Duodenal mucosa (tissue), 2 donors: ENCODE results near the gene ZNF655.
A peak's percentile ranks its signal among the peaks of the same experiment; 100 is the strongest.
"Not testable (repeated sequence)": the region's sequence is repeated elsewhere in the genome, so short reads cannot be mapped to it uniquely, and the experiment has no call there.

Experiments used
- H3K27ac ChIP-seq: one replicate; pipeline ENCODE4 v1.7.0; 2013; ENCODE audit warnings: low read depth, low read length
- H3K27me3 ChIP-seq, 2 donors: one replicate each; pipeline ENCODE4 v1.7.0; 2013; ENCODE audit warnings: low read length in 2 of 2, control low read depth in 1 of 2; ENCODE audit not compliant: insufficient read depth in 2 of 2, control insufficient read depth in 1 of 2
- H3K36me3 ChIP-seq, 2 donors: one replicate each; pipeline ENCODE4 v1.7.0; 2013; ENCODE audit warnings: low read length in 2 of 2, control low read depth in 1 of 2; ENCODE audit not compliant: insufficient read depth in 2 of 2, control insufficient read depth in 1 of 2
- H3K4me1 ChIP-seq, 2 donors: one replicate each; pipeline ENCODE4 v1.7.0; 2013; ENCODE audit warnings: low read length in 2 of 2, control low read depth in 1 of 2; ENCODE audit not compliant: insufficient read depth in 2 of 2, control insufficient read depth in 1 of 2
- H3K4me3 ChIP-seq, 2 donors: one replicate each; pipeline ENCODE4 v1.7.0; 2013; ENCODE audit warnings: low read length in 2 of 2, low read depth in 1 of 2
- H3K9ac ChIP-seq, 2 donors: one replicate each; pipeline ENCODE4 v1.7.0; 2013; ENCODE audit warnings: low read length in 2 of 2, low read depth in 1 of 2
- H3K9me3 ChIP-seq, 2 donors: one replicate each; pipeline ENCODE4 v1.7.0; 2013; ENCODE audit warnings: low read length in 2 of 2, control low read depth in 1 of 2; ENCODE audit not compliant: control insufficient read depth in 1 of 2

ZNF655 gene

DNA sequence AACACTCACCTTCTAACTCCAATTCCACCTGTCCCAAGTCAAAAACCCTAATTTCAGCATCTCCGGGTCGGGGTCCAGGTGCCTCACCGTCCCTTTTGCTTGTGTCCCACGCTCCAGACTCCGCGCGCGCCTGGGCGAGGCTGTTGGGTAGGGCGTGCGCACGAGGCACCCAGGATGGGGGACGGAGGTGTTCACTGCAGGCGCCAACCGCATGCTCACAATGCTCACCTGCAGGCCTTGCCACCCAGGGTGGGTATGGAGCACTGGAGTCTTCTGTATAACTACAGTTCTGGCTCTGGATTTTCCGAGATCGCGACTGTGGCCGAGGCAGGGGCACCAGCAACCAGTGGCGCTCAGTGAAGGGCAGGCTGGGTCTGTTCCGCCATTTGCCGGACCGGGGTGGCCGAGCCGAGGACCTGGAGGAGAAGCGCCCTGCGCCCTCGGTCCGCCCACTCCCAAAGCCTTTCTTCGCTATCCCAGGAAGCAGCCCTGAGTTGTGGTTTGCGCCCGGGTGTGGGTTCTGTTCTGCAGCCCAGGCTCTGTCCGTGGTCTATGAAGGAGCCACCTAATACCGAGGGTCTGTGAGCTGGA is 15.3 kb upstream of the ZNF655 start:
- H3K9ac ChIP-seq = no peak overlapping the region
- no peaks in the 10 kb centered on the region for H3K27me3 ChIP-seq
- peaks cover 25 to 35% of the 10 kb centered on the region in 2 donors for H3K9me3 ChIP-seq
- H3K27ac ChIP-seq = no peak overlapping the region
- no peaks in the 10 kb centered on the region for H3K4me1 ChIP-seq
- peaks cover 10 to 12% of the 10 kb centered on the region in 2 donors for H3K36me3 ChIP-seq
- no peak overlapping the region for H3K4me3 ChIP-seq

DNA sequence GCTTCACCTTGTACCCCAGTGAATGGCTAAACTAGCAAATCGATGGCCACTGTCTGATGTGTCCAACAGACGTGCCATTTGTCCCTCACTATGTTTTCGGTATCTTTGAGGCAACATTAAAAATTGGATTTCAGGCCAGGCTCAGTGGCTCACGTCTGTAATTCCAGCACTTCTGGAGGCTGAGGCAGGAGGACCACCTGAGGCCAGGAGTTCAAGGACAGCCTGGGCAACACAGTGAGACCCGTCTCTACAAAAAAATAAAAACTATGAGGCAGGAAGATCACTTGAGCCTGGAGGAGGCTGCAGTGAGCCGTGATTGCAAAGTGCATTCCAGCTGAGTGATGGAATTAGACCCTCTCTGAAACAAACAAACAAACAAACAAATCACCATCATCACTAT is 14.5 kb upstream of the ZNF655 start:
- H3K36me3 ChIP-seq = peaks cover 14 to 16% of the 10 kb centered on the region in 2 donors
- H3K9me3 ChIP-seq = peaks cover 27 to 28% of the 10 kb centered on the region in 2 donors
- no peak overlapping the region for H3K9ac ChIP-seq
- H3K4me3 ChIP-seq = no peak overlapping the region
- no peaks in the 10 kb centered on the region for H3K27me3 ChIP-seq
- no peaks in the 10 kb centered on the region for H3K4me1 ChIP-seq
- no peak overlapping the region for H3K27ac ChIP-seq

DNA sequence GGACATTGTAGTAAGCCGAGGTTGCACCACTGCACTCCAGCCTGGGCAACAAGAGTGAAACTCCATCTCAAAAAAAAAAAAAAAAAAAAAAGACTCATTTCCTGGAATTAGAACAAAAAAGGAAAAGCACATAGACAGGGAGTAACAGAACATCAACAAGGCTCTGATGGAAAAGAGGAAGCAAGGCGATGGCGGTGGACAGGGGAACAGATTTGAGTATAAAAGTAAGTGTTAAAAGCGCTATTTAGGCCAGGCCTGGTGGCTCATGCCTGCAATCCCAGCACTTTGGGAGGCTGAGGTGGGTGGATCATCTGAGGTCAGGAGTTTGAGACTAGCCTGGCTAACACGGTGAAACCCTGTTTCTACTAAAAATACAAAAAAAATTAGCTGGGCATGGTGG is 13.1 kb upstream of the ZNF655 start:
- Histone ChIP-seq H3K36me3 (peaks cover 14 to 16% of the 10 kb centered on the region in 2 donors), H3K9me3 (peaks cover 14 to 27% of the 10 kb centered on the region in 2 donors)
- H3K9ac ChIP-seq, H3K27ac ChIP-seq, H3K4me3 ChIP-seq, H3K4me1 ChIP-seq, H3K27me3 ChIP-seq: not testable (repeated sequence)

DNA sequence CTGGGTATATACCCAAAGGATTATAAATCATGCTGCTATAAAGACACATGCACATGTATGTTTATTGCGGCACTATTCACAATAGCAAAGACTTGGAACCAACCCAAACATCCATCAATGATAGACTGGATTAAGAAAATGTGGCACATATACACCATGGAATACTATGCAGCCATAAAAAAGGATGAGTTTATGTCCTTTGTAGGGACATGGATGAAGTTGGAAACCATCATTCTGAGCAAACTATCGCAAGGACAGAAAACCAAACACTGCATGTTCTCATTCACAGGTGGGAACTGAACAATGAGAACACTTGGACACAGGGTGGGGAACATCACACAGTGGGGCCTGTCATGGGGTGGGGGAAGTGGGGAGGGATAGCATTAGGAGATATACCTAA is 8.9 kb upstream of the ZNF655 start:
- H3K36me3 ChIP-seq = peaks cover 13 to 18% of the 10 kb centered on the region in 2 donors
- not testable (repeated sequence) for H3K9ac ChIP-seq, H3K27ac ChIP-seq, H3K4me3 ChIP-seq, H3K27me3 ChIP-seq
- H3K9me3 ChIP-seq = peaks cover 0 to 11% of the 10 kb centered on the region in 2 donors
- H3K4me1 ChIP-seq = peaks cover 10 to 15% of the 10 kb centered on the region in 2 donors

DNA sequence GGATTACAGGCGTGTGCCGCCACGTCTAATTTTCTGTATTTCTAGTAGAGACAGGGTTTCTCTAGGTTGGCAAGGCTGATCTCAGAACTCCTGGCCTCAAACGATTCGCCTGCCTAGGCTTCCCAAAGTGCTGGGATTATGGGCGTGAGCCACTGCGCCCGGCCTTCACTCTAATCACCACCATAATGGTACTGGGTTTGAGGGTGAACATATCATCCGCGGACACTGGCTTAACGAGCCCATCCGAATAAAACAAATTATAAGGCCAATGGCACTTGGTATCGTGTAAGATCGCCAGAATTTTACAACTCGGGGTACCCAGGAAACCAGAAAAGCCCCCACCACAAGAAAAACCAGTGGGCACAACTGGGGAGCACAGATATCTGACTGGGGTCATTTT is 7.1 kb upstream of the ZNF655 start:
- peaks cover 0 to 11% of the 10 kb centered on the region in 2 donors for H3K9me3 ChIP-seq
- peaks cover 16 to 18% of the 10 kb centered on the region in 2 donors for H3K36me3 ChIP-seq
- H3K9ac ChIP-seq = peak overlapping the region; percentile 94 to 100
- peaks cover 13 to 15% of the 10 kb centered on the region in 2 donors for H3K4me1 ChIP-seq
- H3K27me3 ChIP-seq = no peaks in the 10 kb centered on the region
- peak overlapping the region; percentile 55 for H3K27ac ChIP-seq
- H3K4me3 ChIP-seq = peak overlapping the region; percentile 99

DNA sequence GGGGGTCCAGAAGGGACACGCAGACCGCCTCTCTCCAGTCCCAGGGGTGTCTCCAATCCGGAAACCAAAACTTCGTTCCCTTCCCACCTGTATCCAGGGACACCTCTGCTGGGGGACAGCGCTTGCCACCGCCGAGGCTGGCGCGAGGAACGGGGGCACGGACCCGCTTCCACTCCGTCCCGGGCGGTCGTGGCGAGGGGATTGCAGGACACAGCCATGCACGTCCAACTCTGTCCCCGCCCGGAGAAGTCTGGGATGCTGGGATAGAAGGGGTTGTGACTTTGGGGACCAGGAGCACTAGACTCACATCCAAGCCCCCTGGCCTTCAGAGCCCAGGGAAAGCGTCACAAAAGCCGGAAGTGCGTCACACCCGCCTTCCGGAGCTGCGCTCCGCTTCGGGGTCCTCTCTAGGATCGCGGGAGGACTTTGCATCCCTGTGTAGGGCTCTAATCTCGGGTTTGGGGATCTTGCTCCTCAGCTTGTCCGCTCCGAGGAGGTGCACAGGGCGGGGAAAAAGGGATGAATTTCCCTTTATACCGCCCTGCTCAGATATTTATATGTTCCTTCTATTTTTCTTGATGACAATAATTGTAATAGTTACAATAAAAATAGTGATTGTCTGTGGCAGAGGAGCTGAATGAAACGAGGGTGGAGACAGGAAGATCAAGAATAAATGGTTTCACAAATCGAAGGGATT is 6.5 kb upstream of the ZNF655 start, which contains the start of gene FAM200A:
Gene FAM200A (minus strand): TSS at position 348 of the 697 bp plus-strand sequence. CDS start 3,707 bp downstream, outside the sequence.
- H3K4me1 ChIP-seq = peaks cover 14 to 15% of the 10 kb centered on the region in 2 donors
- peak within 1 kb of the TSS; percentile 94 to 100 for H3K9ac ChIP-seq
- H3K36me3 ChIP-seq = peaks cover 16 to 18% of the 10 kb centered on the region in 2 donors
- peak within 1 kb of the TSS; percentile 55 for H3K27ac ChIP-seq
- peak within 1 kb of the TSS; percentile 99 for H3K4me3 ChIP-seq
- no peaks in the 10 kb centered on the region for H3K27me3 ChIP-seq
- peaks cover 0 to 11% of the 10 kb centered on the region in 2 donors for H3K9me3 ChIP-seq

DNA sequence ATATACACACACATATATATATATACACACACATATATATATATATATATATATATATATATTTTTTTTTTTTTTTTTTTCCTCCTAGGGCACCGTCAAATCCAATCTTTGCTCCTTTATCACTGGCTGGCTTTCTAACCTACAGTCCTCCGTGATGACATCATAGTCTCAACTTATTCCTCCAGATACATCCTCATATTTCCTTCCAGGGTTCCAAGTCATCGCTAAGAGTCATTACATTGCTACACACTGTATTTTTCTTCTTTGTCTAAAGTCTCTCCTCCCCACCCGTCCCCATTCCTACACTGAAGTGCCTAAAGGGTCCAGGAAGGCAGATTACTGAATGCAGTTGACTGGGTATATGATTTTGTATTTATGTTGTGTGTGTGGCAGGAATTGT is 5.4 kb upstream of the ZNF655 start:
- Histone ChIP-seq H3K9ac (no peak overlapping the region), H3K4me3 (no peak overlapping the region), H3K27ac (no peak overlapping the region), H3K9me3 (peaks cover 0 to 4% of the 10 kb centered on the region in 2 donors), H3K36me3 (peaks cover 8 to 10% of the 10 kb centered on the region in 2 donors), H3K4me1 (peaks cover 21% of the 10 kb centered on the region in 2 donors), H3K27me3 (no peaks in the 10 kb centered on the region)

DNA sequence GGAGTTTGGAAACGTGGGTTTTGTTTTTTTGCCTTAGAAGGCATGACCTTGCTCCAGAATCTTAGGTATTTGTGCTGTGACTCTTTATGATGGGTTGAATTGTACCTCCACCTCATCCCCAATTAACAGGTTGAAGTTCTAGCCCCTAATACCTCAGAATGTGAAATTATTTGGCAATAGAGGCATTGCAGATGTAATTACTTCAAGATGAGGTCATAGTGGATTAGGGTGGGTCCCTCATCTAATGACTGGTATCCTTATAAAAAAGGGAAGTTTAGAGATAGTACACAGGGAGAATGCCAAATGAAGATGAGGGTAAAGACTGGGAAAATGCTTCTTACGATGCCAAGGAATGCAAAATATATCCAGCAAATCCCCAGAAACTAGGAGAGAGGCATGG is 3.5 kb upstream of the ZNF655 start:
- H3K27me3 ChIP-seq = no peaks in the 10 kb centered on the region
- H3K36me3 ChIP-seq = peaks cover 3 to 4% of the 10 kb centered on the region in 2 donors
- H3K27ac ChIP-seq = no peak overlapping the region
- no peaks in the 10 kb centered on the region for H3K9me3 ChIP-seq
- peaks cover 24 to 30% of the 10 kb centered on the region in 2 donors for H3K4me1 ChIP-seq
- no peak overlapping the region for H3K4me3 ChIP-seq
- H3K9ac ChIP-seq = no peak overlapping the region

DNA sequence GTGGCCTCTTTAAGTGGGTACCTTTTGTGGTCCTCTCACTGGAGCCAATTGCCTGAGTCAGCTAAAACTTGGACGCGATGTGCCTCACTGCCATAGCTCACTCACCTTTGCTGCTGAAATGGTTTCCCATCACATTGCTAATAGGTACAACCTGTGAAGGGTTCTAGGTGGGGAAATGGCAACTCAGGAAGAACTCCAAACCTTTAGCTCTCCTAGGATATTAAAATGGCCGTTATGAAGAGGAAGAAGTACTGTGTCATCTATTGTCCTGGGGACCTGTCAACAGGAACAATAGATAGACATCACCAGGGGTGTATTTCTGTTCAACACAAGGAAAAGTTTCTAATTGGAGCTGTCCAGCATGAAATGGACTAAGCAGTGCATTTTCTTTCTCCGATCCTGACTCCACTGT is 1.2 kb upstream of the ZNF655 start:
- no peaks in the 10 kb centered on the region for H3K9me3 ChIP-seq
- H3K36me3 ChIP-seq = peaks cover 21 to 24% of the 10 kb centered on the region in 2 donors
- H3K27ac ChIP-seq = no peak overlapping the region

DNA sequence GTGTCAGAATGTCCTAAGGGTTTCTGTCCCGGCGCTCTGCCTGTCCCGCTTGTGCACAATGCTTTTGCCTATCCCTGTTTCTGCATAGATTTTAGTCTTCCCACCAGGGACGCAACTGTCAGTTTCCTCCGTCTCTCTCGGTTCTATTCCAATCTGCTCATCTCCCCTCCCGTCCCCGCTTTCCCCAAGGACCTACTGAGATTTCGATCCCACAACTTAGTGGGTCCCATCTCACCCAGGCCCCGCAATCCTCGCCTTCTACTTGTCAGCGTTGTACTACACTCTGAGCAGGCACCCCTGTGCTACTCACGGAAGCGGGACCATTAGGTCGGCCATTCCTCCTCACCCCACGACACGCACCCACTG is 519 bp upstream of the ZNF655 start:
- Histone ChIP-seq H3K9me3 (no peaks in the 10 kb centered on the region), H3K27ac (peak overlapping the region; percentile 91), H3K27me3 (no peaks in the 10 kb centered on the region), H3K9ac (peak overlapping the region; percentile 70 to 98), H3K36me3 (peaks cover 27 to 32% of the 10 kb centered on the region in 2 donors), H3K4me3 (peak overlapping the region; percentile 73 to 98), H3K4me1 (peaks cover 16 to 27% of the 10 kb centered on the region in 2 donors)

More for the DNA sequence above, 1.2 kb upstream of the ZNF655 start:
- H3K4me3 ChIP-seq = peak overlapping the region; percentile 73 to 98
- H3K9ac ChIP-seq = peak overlapping the region; percentile 70 to 98
- peaks cover 21 to 24% of the 10 kb centered on the region in 2 donors for H3K4me1 ChIP-seq
- H3K27me3 ChIP-seq = no peaks in the 10 kb centered on the region
